Measurements from ENCODE around the gene PEX12. TPM values are rescaled to one million over a fixed set of nuclear protein-coding genes. Genes with fewer than 3 reads are reported as not detected.

Gene PEX12
- total and polyA plus RNA-seq, 9 of the 15 experiments (the other 6 are each of a cell fraction or from before 2014, with no cell fraction given) = 4.0 to 12.4 (median 6.4) TPM

DNA sequence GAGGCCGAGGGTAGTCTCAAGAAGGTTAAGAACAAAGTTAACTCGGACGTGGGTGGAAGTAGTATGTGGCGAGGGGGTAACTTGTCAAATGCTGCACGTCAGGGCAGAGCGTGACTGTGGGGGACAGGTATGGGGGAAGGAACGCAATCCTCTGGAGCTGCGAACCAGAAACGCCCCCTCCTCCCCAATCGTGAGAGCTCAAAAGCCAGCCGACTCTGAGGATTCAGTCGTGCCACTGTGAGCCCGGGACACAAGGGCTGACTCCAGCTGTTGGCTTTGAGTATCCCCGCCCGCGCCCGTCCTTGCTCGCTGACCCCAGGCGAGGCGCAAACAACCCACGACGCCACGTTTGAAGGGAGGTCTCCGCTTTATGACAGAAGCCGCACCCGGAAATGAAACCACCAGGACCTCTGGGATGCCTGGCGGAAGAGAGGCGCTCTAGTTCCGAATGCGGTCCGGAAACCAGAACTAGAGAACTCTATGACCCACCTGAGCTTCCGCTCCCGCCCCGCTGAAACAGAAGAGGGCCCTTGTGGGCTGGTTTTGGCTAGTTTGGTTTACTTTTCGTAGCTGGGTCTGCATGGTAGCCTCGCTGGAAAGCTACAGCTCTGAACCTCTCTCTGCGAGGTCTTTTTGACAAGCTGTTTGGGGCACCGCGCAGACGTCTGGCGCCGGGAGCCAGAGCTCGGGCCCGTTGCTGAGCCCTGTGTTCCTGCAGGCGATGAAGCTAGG is at the start of gene PEX12 (continued):
- peak; percentile 48; the same call in 1 of the 2 replicates for TF ChIP-seq PKNOX1 (IDR thresholded peaks at IDR 0.05)
- TF ChIP-seq SAFB2 (IDR thresholded peaks at IDR 0.05; ENCODE audit: borderline replicate concordance, low read depth, low read length, severe bottlenecking) = no peak
- TF ChIP-seq, protein P1, sequence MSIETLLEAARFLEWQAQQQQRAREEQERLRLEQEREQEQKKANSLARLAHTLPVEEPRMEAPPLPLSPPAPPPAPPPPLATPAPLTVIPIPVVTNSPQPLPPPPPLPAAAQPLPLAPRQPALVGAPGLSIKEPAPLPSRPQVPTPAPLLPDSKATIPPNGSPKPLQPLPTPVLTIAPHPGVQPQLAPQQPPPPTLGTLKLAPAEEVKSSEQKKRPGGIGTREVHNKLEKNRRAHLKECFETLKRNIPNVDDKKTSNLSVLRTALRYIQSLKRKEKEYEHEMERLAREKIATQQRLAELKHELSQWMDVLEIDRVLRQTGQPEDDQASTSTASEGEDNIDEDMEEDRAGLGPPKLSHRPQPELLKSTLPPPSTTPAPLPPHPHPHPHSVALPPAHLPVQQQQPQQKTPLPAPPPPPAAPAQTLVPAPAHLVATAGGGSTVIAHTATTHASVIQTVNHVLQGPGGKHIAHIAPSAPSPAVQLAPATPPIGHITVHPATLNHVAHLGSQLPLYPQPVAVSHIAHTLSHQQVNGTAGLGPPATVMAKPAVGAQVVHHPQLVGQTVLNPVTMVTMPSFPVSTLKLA (conservative IDR thresholded peaks at IDR 0.05) = peak; percentile 86 to 95
- no peak; the same call in 1 of the 2 replicates for TF ChIP-seq BRD4 (IDR thresholded peaks at IDR 0.05)
- 0 out of 4 replicates have a peak, but pooled peaks of 1 of the 2 experiments have one; percentile 22 for TF ChIP-seq ZMIZ1 (IDR thresholded peaks at IDR 0.05; ENCODE audit: low read depth in 2 of 2, low read length in 2 of 2)
- no peak for TF ChIP-seq ZSCAN32 (CRISPR knock-in tag; IDR thresholded peaks at IDR 0.05)
- no peak for TF ChIP-seq SRSF9 (IDR thresholded peaks at IDR 0.05; ENCODE audit: borderline replicate concordance, low read depth, low read length)
- TF ChIP-seq, protein P2, sequence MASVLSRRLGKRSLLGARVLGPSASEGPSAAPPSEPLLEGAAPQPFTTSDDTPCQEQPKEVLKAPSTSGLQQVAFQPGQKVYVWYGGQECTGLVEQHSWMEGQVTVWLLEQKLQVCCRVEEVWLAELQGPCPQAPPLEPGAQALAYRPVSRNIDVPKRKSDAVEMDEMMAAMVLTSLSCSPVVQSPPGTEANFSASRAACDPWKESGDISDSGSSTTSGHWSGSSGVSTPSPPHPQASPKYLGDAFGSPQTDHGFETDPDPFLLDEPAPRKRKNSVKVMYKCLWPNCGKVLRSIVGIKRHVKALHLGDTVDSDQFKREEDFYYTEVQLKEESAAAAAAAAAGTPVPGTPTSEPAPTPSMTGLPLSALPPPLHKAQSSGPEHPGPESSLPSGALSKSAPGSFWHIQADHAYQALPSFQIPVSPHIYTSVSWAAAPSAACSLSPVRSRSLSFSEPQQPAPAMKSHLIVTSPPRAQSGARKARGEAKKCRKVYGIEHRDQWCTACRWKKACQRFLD (CRISPR knock-in tag; IDR thresholded peaks at IDR 0.05) = no peak; the same call in none of the 2 replicates
- TF ChIP-seq CREB3L1 (IDR thresholded peaks at IDR 0.05; ENCODE audit: borderline replicate concordance, low read depth) = peak; percentile 99
- TF ChIP-seq CTBP1 (IDR thresholded peaks at IDR 0.05; ENCODE audit: borderline replicate concordance) = no peak; the same call in 1 of the 2 replicates
- TF ChIP-seq NR2C1 (IDR thresholded peaks at IDR 0.05) = peak; percentile 99
- peak; percentile 99 for TF ChIP-seq NR2C1 (tag; IDR thresholded peaks at IDR 0.05)
- TF ChIP-seq ZNF79 (CRISPR knock-in tag; IDR thresholded peaks at IDR 0.05; ENCODE audit: low read depth) = no peak
- TF ChIP-seq, protein P3, sequence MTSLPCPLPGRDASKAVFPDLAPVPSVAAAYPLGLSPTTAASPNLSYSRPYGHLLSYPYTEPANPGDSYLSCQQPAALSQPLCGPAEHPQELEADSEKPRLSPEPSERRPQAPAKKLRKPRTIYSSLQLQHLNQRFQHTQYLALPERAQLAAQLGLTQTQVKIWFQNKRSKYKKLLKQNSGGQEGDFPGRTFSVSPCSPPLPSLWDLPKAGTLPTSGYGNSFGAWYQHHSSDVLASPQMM (CRISPR knock-in tag; IDR thresholded peaks at IDR 0.05) = no peak
- no peak for TF ChIP-seq FOXK1 (CRISPR knock-in tag; IDR thresholded peaks at IDR 0.05; ENCODE audit: borderline replicate concordance)
- no peak for TF ChIP-seq ZNF121 (CRISPR knock-in tag; conservative IDR thresholded peaks at IDR 0.05)

Data from K562 (cell line).